Hematopoietic multipotent progenitor cell treated with erythropoietin and hydrocortisone succinate and interleukin-3 and kit ligand, for 4 days (in vitro differentiated cells): Measurements from ENCODE around the gene SLCO3A1.

ENCODE experiments used
- DNase-seq: peaks from one replicate; pipeline ENCODE4 v3.0.0-alpha.2; 2015

The SLCO3A1 gene

DNA sequence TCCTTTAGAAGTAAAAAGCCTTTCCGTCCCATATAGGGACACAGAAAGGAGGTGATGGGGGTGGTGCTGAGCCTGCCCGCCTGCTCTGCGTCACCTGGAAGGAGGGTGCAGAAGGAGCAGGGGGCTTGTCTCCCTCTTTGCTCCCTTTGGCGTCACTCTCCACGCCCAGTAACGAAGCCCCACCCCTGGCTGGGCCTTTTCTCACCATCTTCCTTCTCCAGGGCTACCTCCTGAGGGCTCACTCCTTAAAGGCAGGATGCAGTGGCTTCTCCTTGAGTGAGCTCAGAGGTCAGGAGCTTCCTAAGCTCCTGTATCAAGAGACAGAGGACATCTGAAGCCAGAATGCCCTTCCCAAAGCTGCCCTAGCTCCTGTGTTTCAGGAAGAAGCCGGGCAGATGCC lies 31.5 kb downstream of the SLCO3A1 start:
- DNase-seq, result no peak

- DNase-seq, result peak; percentile 29
Observed at GRCh38 chr15:91885714-91886270, 32.3 kb downstream of the SLCO3A1 start.

DNA sequence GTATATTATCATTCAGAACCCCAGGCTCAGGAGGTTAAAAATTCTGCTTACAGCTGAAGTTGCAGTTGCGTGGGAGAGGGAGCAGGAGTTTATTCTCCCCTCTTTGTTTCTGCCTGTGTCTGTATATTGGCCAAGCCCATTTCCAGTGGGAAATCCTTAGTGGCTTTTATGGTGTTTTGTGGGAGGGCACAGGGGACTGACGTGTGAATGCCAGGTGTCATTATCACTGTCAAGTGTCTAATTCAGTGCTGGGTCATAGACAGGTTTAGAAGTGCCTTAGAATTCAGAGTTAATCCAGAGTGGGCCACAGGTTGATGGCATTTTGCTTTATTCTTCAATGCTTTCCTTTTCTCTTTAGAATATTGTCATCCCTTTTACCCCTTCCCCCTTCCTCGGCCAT lies 33.4 kb downstream of the SLCO3A1 start:
- DNase-seq, result no peak

DNA sequence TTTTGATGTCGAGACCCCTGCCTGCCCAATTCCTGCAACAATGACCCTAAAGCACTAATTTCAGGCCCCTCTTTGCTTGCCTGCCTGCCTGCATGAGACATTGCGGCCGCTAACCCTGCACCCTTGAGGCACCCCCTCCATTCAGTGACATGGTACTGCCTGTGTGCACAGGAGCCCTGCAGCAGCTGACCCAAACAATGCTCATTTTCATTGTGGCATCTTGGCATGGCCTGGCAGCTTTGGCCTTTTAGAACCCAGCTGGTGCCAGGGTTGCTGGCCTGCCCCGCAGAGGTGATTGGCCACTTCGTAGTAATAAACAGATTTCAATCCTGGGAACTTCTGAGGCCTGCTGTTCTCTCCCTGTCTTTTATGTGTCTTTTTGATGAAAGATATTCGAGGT lies 33.8 kb downstream of the SLCO3A1 start:
- no peak for DNase-seq

DNA sequence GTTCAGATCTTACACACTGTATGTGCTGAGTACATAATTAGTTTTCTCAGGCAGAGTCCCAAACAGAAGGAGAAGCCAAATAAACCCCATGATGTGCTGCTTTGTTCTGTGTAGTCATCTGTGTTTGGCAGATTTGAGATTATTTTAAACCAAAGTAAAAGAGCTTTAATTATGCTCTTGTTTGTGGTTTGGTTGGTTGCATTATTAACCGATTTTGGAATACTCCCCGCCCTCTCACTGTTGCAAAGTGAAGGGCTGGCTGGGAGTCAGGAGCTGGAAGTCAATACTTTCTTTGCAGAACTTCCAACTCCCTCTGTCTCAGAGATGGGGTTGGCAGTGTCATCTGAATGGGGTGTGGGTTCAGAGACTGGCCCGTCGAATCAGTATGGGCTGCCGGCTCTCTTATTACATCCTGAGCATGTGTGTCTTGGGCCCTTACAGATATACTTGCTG lies 34.4 kb downstream of the SLCO3A1 start:
- no peak for DNase-seq

- DNase-seq, result no peak
Observed at GRCh38 chr15:91889111-91889815, 35.8 kb downstream of the SLCO3A1 start.

GRCh38 chr15:91890614-91891013 lies 37.1 kb downstream of the SLCO3A1 start:
- DNase-seq, result no peak

DNA sequence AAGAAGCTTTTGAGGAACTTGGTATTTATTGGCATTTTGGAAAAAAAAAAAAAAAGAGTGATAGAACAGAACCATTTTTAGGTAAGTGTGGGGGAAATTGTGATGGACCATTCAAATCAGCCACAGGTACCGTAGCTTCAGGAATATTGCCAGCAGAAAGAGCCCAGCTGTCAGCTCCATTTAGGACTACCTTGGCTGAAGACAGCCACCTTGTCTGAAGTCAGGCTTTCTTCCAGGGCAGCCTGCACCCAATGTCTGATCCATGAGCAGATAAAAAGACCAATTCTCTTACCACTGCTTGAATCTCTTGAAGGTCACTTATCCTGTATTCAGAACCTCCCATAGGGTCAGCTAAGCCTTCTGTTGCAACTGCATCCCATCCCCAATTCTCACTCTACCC lies 37.6 kb downstream of the SLCO3A1 start:
- DNase-seq, result no peak

DNA sequence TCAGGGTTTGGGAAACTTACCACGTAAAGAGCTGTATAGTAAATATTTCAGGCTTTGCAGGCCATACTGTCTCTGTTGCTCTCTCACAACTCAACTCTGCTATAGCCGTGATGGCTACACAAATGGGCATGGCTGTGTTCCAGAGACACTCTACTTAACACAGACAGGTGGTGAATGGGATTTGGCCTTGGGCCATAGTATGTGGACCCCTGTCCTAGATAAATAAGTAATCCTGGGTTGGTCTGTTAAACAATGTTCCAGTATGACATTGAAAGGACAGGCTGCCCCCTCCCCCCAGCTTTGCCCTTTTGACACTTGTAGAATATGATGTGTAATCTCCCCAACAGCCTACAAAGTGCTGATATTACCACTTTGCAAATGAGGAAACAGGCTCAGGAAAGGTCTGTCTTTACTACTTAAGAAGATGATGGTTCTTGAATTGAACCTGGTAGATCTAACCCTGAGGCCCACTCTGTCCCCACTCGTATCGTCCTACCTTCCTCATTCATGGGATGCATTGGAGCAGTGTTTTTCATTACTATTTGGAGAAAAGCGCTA lies 38.4 kb downstream of the SLCO3A1 start:
- DNase-seq, result peak; percentile 27

DNA sequence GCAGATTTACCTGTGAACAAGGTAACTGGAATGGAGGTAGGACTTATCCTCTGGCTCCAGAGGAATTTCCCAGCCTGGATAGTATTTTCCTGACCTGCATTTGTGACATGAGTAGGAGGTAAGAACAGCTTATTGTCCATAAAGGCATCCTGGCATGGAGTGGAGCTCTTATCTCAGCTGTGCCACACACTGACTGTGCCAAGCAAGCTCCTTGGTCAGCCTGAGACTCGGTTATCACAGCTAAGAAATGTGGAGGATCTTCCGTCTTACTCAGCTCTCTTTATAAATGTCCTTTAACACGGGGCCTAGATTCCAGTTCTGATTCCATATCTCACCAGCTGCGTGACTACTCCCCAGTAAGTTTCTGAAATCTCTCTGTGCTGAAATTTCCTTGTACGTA lies 38.9 kb downstream of the SLCO3A1 start:
- peak; percentile 70 for DNase-seq

GRCh38 chr15:91894606-91895005 lies 41.1 kb downstream of the SLCO3A1 start:
- no peak for DNase-seq

DNA sequence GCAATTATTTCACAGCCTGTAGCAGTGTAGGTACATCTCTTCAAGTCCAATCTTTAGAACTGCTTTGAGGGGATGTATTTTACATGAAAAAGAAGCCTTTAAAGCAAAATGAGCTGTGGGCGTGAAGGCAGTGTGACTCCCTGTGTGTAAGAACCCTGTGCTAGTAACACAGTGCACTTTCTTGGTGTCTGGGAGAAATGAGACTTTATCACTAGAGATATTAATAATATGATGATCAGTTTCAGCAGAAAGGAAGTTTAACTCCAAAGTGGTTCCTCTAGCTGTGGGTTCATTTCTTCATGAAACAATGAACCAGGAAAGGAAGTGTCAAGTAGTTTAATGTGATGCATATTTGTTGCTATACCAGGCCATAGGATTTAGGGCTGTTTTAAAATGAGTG lies 41.5 kb downstream of the SLCO3A1 start:
- DNase-seq, result no peak

GRCh38 chr15:91896341-91897055 lies 43.0 kb downstream of the SLCO3A1 start:
- DNase-seq, result no peak

DNA sequence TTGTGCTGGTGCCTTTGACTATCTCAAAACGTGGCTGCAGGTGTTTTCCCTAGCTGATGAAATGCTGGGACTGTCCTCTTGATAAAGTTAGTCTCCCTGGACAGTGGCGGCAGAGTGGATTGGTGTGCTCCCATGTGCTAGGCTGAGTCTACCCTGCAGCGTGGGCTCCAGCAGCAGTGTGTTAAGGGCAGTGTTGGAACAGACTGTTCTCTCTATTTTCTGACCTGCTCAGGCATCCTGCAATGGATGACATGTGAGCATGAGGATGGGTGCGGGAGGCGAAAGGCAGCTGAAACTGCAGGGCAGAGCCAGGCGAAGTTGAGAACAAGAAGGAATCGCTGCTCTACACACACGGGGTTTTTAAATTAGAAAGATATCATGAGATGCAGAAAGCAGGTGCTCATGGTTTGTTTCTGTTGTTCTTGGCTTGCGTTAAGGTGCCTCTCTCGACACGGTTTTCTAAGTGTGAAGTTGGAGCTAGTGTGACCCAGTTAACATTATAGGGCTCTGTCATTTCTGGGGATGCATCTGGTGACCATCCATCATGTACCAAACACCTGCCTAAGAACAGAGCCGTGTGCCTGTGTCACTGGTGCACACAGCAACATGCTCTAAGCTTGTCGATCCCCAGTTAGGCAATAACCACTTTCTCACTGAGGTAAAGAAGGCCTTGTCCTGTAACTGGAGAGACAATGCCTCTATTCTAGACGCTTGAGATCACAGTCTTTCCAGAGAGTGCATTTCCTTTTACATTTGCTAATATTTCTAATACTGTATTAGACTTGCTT lies 44.3 kb downstream of the SLCO3A1 start:
- DNase-seq, result no peak

- DNase-seq, result no peak
Observed at GRCh38 chr15:91898843-91899242, 45.3 kb downstream of the SLCO3A1 start.

- no peak for DNase-seq
Observed at GRCh38 chr15:91904942-91905341, 51.4 kb downstream of the SLCO3A1 start.

DNA sequence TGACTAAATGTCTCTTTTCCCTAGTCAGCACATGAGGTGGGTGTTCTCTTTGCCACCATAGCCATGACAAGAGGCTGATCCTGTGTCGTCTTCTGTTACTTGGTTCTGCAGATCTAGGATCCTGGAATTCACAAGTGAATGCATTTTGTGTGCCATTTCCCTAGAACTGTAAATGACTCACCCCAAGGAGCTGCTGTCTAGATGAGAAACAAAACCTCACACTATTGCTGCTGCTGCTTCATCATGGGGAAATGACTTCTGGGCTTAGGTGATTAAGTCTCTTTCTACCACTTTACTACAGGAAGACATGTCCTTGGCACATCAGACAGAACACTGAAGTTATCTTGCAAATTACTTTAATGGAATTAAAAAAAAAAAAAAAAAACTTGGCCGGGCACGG lies 54.9 kb downstream of the SLCO3A1 start:
- DNase-seq, result no peak

DNA sequence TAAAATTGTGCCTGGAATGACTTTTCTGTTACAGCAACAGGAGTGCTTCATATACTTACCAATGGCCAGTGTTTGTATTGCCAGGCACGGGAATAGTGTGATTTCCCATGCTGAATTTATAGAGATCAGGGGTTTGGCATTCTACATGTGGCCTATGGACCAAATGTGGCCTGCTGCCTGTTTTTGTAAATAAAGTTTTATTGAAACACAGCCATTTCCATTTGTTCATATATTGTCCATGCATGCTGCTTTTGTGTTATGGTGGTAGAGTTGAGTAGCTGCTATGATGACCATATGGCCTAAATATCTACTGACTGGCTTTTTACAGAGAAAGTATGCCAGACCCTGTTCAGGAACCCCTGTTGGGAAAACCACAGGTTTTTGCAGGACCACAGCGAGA lies 55.6 kb downstream of the SLCO3A1 start:
- no peak for DNase-seq

DNA sequence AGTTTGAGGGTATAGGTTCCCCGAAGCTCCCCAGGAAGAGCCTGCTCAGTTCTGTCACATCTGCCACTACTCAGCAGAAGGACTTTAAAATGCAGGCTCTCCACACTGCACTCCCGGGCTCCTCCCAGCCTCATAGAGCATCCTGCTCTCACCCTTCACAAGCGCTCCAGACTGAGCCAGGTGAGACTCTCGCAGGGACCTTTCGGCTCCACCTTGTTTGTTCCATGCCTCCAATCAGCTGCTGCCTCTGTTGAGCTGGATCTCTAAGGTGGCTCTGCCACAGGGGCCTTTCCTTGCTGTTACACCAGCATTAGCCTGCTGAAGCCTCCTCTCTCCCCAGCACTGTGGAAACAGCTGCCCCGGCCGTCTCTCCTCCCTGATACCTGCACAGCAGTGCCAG lies 56.1 kb downstream of the SLCO3A1 start:
- no peak for DNase-seq

DNA sequence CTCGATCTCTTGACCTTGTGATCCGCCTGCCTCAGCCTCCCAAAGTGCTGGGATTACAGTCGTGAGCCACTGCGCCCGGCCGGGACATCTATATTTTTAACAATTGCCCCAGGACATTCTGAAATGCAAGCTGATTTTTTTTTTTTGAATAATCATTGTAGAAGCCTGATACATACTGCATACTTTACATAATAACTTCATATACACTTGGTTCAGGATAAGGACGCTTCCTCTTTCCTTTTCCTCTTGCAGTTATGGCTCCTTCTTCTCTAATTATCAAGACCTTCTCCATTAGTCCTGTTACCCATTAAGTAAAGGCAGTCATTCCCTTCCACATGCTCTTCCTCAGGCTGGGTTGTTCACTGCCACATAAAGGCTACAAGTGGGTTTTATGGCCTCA lies 58.3 kb downstream of the SLCO3A1 start:
- DNase-seq, result no peak

DNA sequence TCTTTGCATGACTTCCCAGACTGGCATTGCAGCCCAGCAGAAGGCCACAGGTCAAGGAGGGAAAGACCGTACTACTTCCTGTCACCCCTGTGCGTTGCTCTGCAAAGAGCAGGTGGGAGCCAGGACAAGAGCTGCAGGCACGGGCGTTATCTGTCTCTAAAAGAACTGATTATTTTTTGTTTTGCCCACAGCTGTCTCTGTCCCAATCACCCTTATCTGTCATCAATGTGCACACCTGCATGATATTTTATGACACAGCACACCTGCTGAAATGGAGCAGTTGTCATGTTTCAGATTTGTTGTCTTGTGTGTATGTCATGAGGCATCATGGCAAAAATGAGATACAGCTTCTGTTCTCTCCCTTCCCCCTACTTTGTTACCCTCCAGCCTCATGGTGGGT lies 58.8 kb downstream of the SLCO3A1 start:
- no peak for DNase-seq

DNA sequence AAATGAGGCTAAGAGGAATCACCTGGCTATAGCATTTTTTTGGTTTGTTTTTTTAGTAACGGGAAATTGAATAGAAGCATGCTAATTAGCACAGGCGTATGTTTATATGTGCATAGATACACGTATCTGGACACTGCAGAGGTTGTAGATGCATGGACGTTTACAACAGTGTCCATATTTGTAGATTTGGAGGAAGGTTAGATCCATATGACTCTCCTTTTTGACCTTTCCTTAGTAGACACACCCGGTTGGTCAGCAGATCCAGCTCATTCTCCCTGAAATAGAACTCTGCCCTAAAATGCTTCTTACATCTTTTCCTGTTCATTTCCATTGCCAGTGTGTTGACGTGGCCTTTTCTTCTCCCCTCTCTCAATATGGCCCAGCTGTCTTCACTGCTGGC lies 60.1 kb downstream of the SLCO3A1 start:
- DNase-seq, result no peak

GRCh38 chr15:91915576-91915975 lies 62.1 kb downstream of the SLCO3A1 start:
- DNase-seq, result no peak
